Measurements from ENCODE around the gene LIX1L.

- TF ChIP-seq TAF1 (IDR thresholded peaks at IDR 0.05; ENCODE audit: borderline replicate concordance, low read depth, low read length) (no peak), POLR2A (IDR thresholded peaks at IDR 0.05; ENCODE audit: low read depth, low read length) (no peak), POLR2AphosphoS5 (IDR thresholded peaks at IDR 0.05; ENCODE audit: low read depth, low read length) (no peak)
Measured at GRCh38 chr1:145916745-145917144, 41.1 kb downstream of the LIX1L start.

Data from GM12892 (cell line).